Activated CD8-positive, alpha-beta memory T cell treated with anti-CD3 and anti-CD28 coated beads, Interleukin-2, amount 50 U/mL, for 24 hours (primary cell): ENCODE data around the gene TEX101.
A peak's percentile ranks its signal among the peaks of the same experiment; 100 is the strongest.
"Not testable (repeated sequence)": the region's sequence is repeated elsewhere in the genome, so short reads cannot be mapped to it uniquely, and the experiment has no call there.

Experiments
- DNase-seq: peaks from one replicate; pipeline ENCODE4 v3.0.0-alpha.2; 2020; ENCODE audit errors: extremely low read depth

Gene TEX101

DNA sequence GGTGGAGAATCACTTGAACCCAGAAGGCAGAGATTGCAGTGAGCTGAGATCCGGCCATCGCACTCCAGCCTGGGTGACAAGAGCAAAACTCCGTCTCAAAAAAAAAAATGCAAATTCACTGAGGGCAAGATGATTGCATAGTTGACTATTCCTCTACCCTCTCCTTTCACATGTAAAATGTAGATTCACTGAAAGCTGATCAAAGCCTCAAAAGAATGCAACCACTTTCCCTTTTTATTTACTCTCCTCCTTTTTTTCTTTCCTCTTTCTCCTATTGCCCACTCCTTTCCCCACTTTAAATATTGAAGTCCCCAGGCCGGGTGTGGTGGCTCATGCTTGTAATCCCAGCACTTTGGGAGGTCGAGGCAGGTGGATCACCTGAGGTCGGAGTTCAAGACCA, 6.3 kb downstream of the TEX101 start:
- no peak for DNase-seq

DNA sequence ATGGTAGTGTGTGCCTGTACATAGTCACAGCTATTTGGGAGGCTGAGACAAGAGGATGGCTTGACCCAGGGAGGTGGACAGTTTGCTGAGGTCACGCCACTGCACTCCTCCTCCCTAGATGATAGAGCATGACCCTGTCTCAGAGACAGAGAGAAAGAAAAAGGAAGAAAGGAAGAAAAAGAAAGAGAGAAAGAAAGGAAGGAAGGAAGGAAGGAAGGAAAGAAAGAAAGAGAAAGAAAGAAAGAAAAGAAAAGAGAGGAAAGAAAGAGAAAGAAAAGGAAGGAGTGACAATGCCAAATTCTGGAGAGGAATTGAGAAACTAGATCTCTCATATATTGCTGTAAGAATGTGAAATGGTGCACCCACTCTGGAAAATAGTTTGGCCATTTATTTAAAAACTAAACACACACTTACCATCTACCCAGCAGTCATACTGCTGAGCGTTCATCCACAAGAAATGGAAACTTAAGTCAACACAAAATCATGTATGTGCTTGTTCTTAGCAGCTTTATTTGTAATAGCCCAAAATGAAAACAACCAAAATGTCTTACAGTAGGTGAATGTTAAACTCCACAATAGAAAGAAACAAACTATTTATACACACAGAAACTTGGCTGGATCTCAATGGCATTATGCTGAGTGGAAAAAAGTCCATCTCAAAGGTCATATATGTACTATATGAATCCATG, 7.5 kb downstream of the TEX101 start:
- no peak for DNase-seq

DNA sequence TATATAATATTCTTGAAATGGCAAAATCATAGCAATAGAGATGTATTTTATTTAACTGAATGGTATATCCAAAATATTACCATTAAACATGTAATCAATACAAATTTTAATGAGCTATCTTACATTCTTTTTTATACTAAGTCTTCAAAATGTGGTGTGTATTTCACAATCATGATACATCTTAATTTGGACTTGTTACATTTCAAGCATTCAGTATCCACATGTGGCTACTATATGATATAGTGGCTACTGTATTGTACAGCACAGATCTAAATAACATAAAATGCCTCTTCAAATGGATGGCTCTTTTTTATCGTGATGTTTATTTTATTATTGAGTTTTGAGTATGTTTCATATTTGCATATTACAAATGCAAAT, 8.0 kb downstream of the TEX101 start:
- DNase-seq: no peak

DNA sequence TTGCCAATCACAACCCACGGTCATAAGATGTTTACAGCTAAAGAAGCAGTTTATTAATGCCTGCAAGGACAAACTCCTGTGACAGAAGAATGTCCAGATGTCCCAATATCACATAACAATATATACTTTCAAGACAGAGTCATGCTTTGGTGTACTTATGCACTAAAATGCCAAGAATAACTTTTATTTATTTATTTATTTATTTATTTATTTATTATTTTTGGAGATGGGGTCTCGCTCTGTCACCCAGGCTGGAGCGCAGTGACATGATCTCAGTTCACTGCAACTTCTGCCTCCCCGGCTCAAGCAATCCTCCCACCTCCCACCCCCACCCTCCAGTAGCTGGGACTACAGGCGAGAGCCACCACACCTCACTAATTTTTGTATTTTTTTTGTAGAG, 9.1 kb downstream of the TEX101 start:
- DNase-seq: no peak

DNA sequence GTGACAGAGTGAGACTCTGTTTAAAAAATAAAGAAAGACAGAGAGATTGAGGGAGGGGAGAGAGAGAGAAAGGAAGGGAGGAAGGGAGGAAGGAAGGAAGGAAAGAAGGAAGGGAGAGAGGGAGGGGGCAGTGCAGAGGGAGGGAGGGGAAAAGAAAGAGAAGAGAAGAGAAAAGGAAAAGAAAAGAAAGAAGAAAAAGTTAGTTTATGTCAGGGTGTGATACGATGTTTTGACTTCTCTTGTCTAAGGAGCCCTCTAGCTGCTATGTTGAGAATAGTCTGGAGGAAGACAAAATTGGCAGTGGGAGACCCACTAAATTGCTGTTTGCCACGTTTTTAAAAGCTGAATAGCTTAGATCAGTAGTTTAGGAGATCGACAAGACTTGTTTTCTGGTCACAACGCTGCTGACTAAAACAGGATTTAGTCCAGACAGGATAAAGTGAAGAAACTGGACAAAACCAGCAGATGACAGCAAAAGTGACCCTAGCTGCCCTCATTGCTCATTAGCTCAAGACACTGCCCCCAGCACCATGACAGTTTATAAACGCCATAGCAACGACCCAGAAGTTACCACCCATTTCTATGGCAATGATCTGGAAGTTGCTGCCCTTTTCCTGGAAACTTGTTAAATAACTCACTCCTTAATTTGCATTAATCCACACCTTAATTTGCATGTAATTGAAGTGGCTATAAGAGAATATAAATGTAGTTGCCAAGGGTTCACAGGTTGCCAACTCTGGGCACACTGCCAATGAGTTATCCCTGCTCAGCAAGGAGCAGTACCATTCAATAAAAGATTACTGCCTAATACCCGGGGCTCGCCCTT, 11.1 kb downstream of the TEX101 start:
- no peak for DNase-seq

DNA sequence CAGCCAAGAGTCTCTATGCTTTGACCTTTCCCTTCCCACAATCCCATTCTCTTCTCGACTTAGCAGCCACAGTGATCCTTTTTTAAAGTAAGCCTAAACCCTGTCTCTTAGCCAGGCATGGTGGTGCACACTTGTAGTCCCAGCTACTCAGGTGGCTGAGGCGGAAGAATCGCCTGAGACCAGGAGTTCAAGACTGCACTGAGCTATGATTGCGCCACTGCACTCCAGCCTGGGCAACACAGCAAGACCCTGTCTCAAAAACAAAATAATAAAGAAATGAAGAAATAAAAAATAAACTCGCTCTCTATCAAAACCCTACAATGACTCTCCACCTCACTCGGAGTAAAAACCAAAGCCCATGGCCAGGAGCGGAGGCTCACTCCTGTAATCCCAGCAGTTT, 14.7 kb downstream of the TEX101 start:
- DNase-seq: no peak

DNA sequence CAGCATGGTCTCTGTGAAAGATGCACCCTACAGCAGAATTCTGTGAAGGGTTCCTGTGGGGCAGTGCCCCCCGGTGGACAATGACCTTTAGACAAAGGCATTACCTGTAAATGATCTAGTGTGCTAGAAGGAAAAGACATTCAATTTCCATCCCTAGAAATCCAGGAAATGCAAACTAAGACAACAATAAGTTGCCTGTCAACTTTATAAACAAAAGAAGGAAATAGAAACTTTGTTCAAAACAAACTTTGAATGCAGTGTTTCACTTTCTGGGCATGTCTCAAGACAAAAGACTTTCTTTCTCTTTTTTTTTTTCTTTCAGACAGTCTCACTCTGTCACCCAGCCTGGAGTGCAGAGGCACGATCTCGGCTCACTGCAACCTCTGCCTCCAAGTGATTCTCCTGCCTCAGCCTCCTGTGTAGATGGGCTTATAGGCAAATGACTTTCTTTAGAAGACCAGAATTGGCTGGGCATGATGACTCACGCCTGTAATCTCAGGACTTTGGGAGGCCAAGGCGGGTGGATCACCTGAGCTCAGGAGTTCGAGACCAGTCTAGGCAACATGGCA, 15.5 kb downstream of the TEX101 start:
- no peak for DNase-seq

DNA sequence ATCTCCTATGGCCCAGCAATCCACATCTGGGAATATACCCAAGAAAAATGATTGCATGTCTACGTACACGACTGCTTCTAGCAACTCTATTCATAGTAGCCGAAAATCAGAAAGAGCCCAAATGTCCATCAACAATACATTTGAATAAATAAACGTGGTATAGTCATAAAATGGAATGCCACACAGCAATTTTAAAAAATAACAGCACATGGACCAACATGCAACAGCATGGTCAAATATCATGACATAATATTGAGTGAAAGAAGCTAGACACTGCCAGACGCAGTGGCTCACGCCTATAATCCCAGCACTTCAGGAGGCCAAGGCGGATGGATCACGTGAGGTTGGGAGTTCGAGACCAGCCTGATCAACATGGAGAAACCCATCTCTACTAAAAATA, 16.3 kb downstream of the TEX101 start:
- DNase-seq: no peak

DNA sequence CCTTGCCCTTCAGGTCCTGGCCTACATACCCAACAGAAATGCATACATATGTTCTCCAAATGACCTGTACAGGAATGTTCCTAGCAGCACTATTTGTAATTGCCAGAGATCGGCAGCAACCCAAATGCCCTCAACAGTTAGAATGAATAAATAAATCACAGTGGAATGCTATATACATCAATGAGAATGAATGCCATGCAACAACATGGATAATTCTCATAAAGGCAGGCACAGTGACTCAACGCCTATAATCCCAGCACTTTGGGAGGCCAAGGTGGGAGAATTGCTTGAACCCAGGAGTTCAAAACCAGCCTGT, 18.6 kb downstream of the TEX101 start:
- no peak for DNase-seq

DNA sequence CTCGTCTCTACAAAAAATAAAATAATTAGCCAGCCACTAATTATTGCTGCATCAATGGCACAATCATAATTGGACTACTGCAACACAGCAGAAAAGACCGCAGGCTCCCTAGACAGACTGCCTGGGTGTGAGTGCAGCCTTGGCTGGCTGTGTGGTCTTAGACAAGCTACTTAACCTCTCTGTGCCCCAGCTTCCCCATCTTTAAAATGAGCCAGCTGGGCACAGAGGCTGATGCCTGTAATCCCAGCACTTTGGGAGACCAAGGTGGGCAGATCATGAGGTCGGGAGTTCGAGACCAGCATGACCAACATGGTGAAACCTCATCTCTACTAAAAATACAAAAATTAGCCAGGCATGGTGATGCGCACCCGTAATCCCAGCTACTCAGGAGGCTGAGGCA, 19.0 kb downstream of the TEX101 start:
- no peak for DNase-seq

DNA sequence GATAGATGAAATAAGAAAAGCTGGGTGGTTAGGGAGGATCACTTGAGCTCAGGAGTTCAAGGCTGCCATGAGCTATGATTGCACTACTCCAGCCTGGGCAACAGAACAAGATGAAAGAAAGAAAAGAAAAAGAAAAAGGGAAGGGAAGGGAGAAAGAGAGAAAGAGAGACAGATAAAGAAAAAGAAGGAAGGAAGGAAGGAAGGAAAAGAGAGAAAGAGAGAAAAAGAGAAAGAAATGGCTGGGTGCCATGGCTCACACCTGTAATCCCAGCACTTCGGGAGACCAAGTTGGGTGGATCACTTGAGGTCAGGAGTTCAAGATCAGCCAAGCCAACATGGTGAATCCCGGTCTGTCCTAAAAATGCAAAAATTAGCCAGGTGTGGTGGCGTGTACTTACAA, 21.1 kb downstream of the TEX101 start:
- DNase-seq: no peak

DNA sequence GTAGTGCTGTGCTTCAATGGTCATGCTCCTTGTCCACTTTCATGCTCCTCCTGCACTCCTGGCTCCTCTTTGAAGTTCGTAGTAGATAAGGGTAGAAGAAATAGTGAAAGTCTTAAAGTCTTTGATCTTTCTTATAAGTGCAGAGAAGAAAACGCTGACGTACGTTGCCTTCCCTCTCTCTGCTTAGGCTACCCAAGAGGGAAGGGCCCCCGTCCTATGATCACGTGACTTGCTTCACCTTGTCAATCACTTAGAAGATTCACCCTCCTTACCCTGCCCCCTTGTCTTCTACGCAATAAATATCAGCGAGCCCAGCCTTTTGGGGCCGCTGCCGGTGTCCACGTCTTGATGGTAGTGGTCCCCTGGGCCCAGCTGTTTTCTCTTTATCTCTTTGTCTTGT, 22.6 kb downstream of the TEX101 start:
- DNase-seq: not testable (repeated sequence)

DNA sequence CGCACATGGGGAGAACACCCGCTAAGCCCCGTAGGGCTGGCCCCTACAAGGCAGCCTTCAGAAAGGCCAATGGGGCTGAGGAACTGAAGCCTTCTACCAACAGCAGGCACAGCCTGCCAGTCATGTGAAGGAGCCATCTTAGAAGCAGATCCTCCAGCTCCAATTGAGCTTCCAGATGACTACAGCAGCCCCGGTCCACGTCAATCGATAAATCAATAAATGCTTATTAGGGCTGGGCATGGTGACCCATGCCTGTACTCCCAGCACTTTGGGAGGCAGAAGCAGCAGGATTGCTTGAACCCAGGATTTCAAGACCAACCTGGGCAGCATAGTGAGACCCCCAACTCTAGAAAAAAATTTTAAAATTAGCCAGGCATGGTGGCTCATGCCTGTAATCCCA, 23.0 kb downstream of the TEX101 start:
- no peak for DNase-seq

DNA sequence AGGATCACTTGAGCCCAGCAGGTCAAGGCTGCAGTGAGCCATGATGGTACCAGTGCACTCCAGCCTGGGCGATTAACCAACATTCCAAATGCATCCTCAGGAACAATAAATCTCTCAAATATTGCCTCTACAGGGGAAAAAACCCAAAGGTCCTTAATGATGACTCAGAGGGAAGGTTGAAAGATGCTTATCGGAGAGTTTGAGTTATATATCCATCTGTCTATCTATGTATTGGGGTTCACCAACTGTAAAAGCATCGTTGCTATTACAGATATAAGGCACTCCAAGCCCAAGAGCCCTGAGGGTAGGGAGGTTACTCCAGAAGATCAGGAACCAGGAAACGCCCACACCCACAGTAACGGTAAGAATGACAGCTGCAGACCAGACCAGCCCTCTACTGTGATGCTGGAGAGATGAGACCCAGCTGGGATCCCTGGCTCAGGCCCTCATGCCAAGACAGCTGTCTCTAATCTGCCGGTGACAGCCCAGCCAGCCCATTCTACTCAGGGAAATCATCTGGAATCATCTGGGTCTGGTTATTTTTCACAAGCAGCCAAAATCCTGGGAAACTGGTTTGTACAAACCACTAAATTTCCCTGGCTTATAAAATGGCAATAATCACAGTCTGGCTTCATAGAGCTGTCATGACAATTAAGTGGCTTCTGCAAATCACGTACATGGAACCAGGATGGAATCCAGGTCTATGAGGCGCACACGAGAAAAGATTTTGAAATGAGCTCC, 23.8 kb downstream of the TEX101 start:
- DNase-seq: no peak

DNA sequence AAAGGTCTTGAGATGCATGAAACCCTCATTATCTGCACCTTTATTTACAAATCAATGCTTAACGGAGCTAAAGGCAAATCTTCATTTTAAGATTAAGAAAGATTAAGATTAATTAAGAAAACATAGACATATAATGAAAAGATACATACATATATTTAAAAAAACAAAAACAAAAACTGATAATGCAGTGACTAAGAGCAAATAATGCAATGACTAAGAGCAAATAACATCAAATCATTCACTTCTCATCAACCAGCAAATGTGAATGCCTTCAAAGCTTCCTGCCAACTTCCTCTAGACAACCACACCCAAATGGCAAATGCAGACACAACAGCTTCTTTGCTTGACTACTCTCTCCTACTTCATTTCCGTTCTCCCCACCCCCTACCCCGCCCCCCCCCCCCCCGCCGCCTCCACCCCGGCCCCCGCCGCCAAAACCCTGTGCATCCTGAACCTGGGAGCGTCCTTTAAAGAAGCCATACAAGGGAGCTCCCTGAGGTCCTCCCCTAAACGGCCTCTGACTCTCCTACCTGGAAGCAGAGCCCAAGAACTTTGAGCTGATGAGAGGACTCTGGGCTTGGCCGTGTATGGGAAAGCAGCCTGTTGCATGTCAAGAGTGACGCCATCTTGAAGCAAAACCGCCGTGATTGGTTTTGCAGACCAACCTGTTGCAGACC, 24.5 kb downstream of the TEX101 start:
- DNase-seq: no peak

DNA sequence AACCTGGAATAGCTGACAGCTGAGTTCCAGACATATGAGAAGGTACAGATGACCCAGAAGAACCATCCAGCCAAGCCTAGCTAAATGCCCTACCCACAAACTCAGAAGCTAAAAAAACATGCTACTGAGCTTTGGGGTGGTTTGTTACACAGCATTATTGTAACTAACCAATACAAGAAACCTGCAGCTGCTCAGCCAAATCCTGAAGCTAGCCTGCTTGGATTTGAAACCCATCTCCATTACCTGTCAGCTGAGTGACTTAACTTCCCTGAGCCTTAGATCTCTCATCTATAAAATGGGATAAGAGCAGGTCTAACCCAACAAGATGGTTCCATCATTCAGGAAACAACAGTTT, 25.0 kb downstream of the TEX101 start:
- DNase-seq: no peak

DNA sequence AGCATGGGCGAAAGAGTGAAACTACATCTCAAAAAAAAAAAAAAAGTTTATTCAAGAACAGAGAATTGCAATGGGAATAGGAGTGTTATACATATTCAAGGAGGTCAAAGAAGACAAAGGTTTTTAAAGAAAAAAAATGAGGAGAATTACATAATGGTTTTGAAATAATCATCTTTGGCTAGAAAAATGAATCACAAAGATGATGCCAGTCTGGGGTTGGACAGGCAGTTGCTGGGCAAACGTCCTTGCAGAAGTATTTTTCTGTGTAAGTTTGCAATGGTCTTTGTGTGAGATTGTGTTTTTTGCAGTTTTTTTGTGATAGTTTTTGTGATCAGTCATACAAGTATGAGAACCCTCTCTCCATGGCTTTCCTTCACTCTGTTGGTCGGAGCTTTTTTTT, 27.0 kb downstream of the TEX101 start:
- DNase-seq: no peak

DNA sequence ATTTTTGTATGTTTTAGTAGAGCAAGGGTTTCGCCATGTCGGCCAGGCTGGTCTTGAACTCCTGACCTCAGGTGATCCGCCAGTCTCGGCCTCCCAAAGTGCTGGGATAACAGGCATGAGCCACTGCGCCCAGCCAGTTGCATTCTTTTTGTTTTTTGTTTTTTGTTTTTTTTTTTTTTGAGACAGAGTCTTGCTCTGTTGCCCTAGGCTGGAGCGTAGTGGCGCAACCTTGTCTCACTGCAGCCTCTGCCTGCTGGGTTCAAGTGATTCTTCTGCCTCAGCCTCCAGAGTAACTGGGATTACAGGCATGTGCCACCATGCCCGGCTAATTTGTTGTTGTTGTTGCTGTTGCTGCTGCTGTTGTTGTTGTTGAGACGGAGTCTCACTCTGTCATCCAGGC, 29.4 kb downstream of the TEX101 start:
- not testable (repeated sequence) for DNase-seq

DNA sequence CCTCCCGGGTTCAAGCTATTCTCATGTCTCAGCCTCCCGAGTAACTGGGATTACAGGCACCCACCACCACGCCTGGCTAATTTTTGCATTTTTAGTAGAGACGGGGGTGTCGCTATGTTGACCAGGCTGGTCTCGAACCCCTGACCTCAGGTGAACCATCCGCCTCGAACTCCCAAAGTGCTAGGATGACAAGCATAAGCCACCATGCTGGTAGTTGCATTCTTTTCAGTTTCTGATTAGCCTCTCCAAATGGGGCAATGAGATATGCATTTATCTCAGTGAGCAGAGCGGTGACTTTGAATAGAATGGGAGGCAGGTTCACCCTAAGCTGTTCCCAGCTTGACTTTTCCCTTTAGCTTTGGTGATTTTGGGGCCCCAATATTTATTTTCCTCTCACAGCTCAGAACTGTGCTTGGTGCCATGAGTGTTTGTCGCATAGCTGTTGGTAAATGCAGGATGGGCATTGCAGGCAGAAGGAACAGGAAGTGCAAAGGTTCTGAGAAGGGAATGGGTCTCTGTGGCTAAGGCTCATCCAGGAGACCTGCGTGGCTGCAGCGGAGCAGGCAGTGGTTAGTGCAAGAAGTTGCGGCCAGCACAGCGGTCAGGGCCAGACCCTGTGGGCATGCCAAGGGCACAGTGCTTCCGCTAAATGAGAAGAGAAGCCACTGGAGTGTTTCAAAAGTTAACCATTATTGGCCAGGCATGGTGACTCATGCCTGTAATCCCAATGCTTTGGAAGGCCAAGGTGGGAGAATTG, 30.0 kb downstream of the TEX101 start:
- no peak for DNase-seq

DNA sequence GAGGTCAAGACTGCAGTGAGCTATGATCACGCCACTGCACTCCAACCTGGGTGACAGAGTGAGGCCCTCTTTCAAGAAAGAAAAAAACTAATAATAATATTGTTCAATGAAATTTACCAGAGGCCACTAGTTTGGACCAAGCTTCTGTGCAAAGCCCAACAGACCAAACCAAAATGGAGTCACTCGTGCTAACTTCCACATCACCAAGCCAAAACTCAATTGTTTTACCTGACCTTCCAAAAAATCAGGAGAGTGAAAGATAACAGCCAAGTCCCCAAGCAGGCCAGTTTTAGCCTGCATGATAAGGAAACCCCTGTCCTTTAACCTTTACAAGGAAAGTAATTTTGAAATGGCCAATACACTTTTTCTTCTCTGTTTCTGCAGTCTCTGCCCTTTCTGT, 30.7 kb downstream of the TEX101 start:
- no peak for DNase-seq

DNA sequence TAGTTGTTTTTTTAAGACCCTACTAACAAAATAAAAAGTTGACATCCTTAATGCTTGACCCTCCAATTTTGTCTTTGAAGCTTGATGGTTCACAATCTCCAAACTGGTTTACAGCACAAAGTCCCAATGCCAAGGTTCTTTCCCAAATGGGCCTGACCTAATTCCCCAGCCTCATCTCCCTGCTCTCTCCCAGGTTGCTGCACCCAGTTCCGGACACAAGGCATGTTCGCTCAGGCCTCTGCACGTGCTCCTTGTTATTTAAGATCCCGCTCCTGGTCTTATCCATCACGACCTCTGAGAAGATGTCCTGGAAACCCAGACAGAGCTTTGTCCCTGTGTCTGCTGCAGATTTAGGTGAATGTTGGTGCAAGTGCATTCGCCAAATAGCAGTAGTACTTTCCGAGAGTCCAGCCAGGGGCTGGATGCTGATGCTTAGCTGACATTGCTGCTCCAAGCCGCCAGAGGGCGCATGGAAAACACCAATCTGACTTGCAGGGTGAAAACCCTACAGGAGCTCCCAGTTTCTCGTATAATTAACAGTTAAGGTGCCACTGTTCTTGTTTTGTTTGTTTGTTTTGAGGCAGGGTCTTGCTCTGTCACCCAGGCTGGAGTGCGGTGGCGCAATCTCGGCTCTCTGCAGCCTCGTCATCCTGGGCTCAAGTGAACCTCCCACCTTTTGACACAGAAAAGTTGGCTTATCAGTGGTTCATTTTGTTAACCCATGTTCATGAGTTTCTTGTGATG, 32.2 kb downstream of the TEX101 start:
- peak; percentile 48 for DNase-seq
